Skeletal muscle satellite cell (primary cell): ENCODE data around the gene MSS51.

Source experiments
- H3K27me3 ChIP-seq: 2 replicates; pipeline ENCODE4 v1.7.0; 2013; ENCODE audit warnings: low read length; ENCODE audit not compliant: control insufficient read depth, insufficient read depth
- H3K36me3 ChIP-seq: 2 replicates; pipeline ENCODE4 v1.7.0; 2013; ENCODE audit warnings: mild to moderate bottlenecking, control low read depth, low read length; ENCODE audit not compliant: insufficient read depth
- H3K4me1 ChIP-seq: 2 replicates; pipeline ENCODE4 v1.7.0; 2013; ENCODE audit warnings: low read length; ENCODE audit not compliant: control insufficient read depth, insufficient read depth
- H3K4me2 ChIP-seq: 2 replicates; pipeline ENCODE4 v1.7.0; 2013; ENCODE audit warnings: mild to moderate bottlenecking, low read length
- H3K4me3 ChIP-seq: 2 replicates; pipeline ENCODE4 v1.7.0; 2013; ENCODE audit warnings: low read length
- H3K9ac ChIP-seq: 2 replicates; pipeline ENCODE4 v1.7.0; 2013; ENCODE audit warnings: mild to moderate bottlenecking, low read depth, low read length, moderate library complexity
- H3K9me3 ChIP-seq: replicated peaks from 2 replicates; pipeline ENCODE4 v1.7.0; 2013; ENCODE audit warnings: mild to moderate bottlenecking, control low read depth, low read length

Gene MSS51

GRCh38 chr10:73413528-73414229 is 19.7 kb downstream of the MSS51 start, which contains the start of gene ANXA7:
ANXA7 (minus strand) TSS chr10:73414058; CDS start chr10:73400856, 13,202 bp downstream.
- Histone ChIP-seq H3K4me2 (peak within 1 kb of the TSS; percentile 87), H3K4me1 (peaks cover 12% of the 10 kb centered on the region), H3K9ac (peak within 1 kb of the TSS; percentile 94), H3K36me3 (no peaks in the 10 kb centered on the region), H3K9me3 (no peaks in the 10 kb centered on the region), H3K4me3 (peak within 1 kb of the TSS; percentile 91), H3K27me3 (no peaks in the 10 kb centered on the region)

- Histone ChIP-seq H3K27me3 (no peaks in the 10 kb centered on the region), H3K4me2 (peak overlapping the region; percentile 87), H3K4me3 (peak overlapping the region; percentile 91), H3K4me1 (peaks cover 16% of the 10 kb centered on the region), H3K9ac (peak overlapping the region; percentile 94), H3K9me3 (no peaks in the 10 kb centered on the region), H3K36me3 (no peaks in the 10 kb centered on the region)
Measured at GRCh38 chr10:73413108-73413527, 20.2 kb downstream of the MSS51 start.

- peaks cover 12% of the 10 kb centered on the region for H3K36me3 ChIP-seq
- no peaks in the 10 kb centered on the region for H3K9me3 ChIP-seq
- H3K27me3 ChIP-seq = no peaks in the 10 kb centered on the region
- no peak overlapping the region for H3K9ac ChIP-seq
- H3K4me3 ChIP-seq = no peak overlapping the region
- H3K4me2 ChIP-seq = no peak overlapping the region
- peaks cover 18% of the 10 kb centered on the region for H3K4me1 ChIP-seq
Measured at GRCh38 chr10:73410897-73411296, 22.5 kb downstream of the MSS51 start.

- Histone ChIP-seq H3K4me2 (no peak overlapping the region), H3K36me3 (peaks cover 12% of the 10 kb centered on the region), H3K9ac (no peak overlapping the region), H3K27me3 (no peaks in the 10 kb centered on the region), H3K4me3 (no peak overlapping the region), H3K4me1 (peaks cover 18% of the 10 kb centered on the region), H3K9me3 (no peaks in the 10 kb centered on the region)
Measured at GRCh38 chr10:73408978-73409521, 24.3 kb downstream of the MSS51 start.

- Histone ChIP-seq H3K36me3 (peaks cover 12% of the 10 kb centered on the region), H3K9ac (no peak overlapping the region), H3K4me1 (peaks cover 18% of the 10 kb centered on the region), H3K4me2 (no peak overlapping the region), H3K27me3 (no peaks in the 10 kb centered on the region), H3K4me3 (no peak overlapping the region), H3K9me3 (no peaks in the 10 kb centered on the region)
Measured at GRCh38 chr10:73408061-73408460, 25.3 kb downstream of the MSS51 start.

- Histone ChIP-seq H3K36me3 (peaks cover 12% of the 10 kb centered on the region), H3K4me3 (no peak overlapping the region), H3K9ac (no peak overlapping the region), H3K4me2 (no peak overlapping the region), H3K27me3 (no peaks in the 10 kb centered on the region), H3K4me1 (peaks cover 18% of the 10 kb centered on the region), H3K9me3 (no peaks in the 10 kb centered on the region)
Measured at GRCh38 chr10:73407495-73407894, 25.9 kb downstream of the MSS51 start.

- peaks cover 13% of the 10 kb centered on the region for H3K4me1 ChIP-seq
- no peak overlapping the region for H3K9ac ChIP-seq
- H3K4me3 ChIP-seq = no peak overlapping the region
- H3K9me3 ChIP-seq = no peaks in the 10 kb centered on the region
- H3K27me3 ChIP-seq = no peaks in the 10 kb centered on the region
- H3K36me3 ChIP-seq = peaks cover 12% of the 10 kb centered on the region
- H3K4me2 ChIP-seq = no peak overlapping the region
Measured at GRCh38 chr10:73406846-73407245, 26.5 kb downstream of the MSS51 start.

- Histone ChIP-seq H3K9me3 (no peaks in the 10 kb centered on the region), H3K36me3 (peaks cover 13% of the 10 kb centered on the region), H3K4me1 (peaks cover 12% of the 10 kb centered on the region), H3K4me2 (no peak overlapping the region), H3K27me3 (no peaks in the 10 kb centered on the region), H3K4me3 (no peak overlapping the region), H3K9ac (no peak overlapping the region)
Measured at GRCh38 chr10:73405556-73405955, 27.8 kb downstream of the MSS51 start.

- Histone ChIP-seq H3K27me3 (no peaks in the 10 kb centered on the region), H3K9ac (no peak overlapping the region), H3K4me1 (peaks cover 12% of the 10 kb centered on the region), H3K36me3 (peaks cover 17% of the 10 kb centered on the region), H3K4me2 (no peak overlapping the region), H3K9me3 (no peaks in the 10 kb centered on the region), H3K4me3 (no peak overlapping the region)
Measured at GRCh38 chr10:73404690-73405089, 28.7 kb downstream of the MSS51 start.

GRCh38 chr10:73401636-73402035 is 31.7 kb downstream of the MSS51 start:
- Histone ChIP-seq H3K4me2 (no peak overlapping the region), H3K36me3 (peaks cover 21% of the 10 kb centered on the region), H3K27me3 (no peaks in the 10 kb centered on the region), H3K4me3 (no peak overlapping the region), H3K9me3 (no peaks in the 10 kb centered on the region), H3K4me1 (no peaks in the 10 kb centered on the region), H3K9ac (no peak overlapping the region)

- Histone ChIP-seq H3K27me3 (no peaks in the 10 kb centered on the region), H3K9ac (no peak overlapping the region), H3K4me2 (no peak overlapping the region), H3K4me1 (no peaks in the 10 kb centered on the region), H3K4me3 (no peak overlapping the region), H3K36me3 (peaks cover 39% of the 10 kb centered on the region), H3K9me3 (no peaks in the 10 kb centered on the region)
Measured at GRCh38 chr10:73399063-73399462, 34.3 kb downstream of the MSS51 start.

- no peak overlapping the region for H3K9ac ChIP-seq
- H3K36me3 ChIP-seq = peaks cover 39% of the 10 kb centered on the region
- H3K4me1 ChIP-seq = no peaks in the 10 kb centered on the region
- H3K9me3 ChIP-seq = no peaks in the 10 kb centered on the region
- H3K27me3 ChIP-seq = no peaks in the 10 kb centered on the region
- H3K4me3 ChIP-seq = no peak overlapping the region
- H3K4me2 ChIP-seq = no peak overlapping the region
Measured at GRCh38 chr10:73398024-73398423, 35.3 kb downstream of the MSS51 start.
